HepG2 (cell line): ENCODE measurements around the gene C1orf159. TPM values are rescaled to one million over a fixed set of nuclear protein-coding genes. Genes with fewer than 3 reads are reported as not detected.
A peak's percentile ranks its signal among the peaks of the same experiment; 100 is the strongest.

Source experiments
- CEBPB ChIP-seq: IDR thresholded peaks from 2 replicates; pipeline ENCODE4 v1.6.1; 2011; ENCODE audit warnings: low read depth, low read length, improper control_type of control experiment, borderline replicate concordance
- CHD4 ChIP-seq: fragments of 200-600 bp; sonication (generic); IDR thresholded peaks from 2 replicates; pipeline ENCODE4 v1.7.0; 2017; ENCODE audit warnings: mild to moderate bottlenecking, low read length, borderline replicate concordance
- GATA4 ChIP-seq: sonication (generic); IDR thresholded peaks from 2 replicates; pipeline ENCODE4 v1.6.1; 2016; ENCODE audit warnings: antibody characterized with exemption, low read depth, borderline replicate concordance
- HES4 ChIP-seq: sonication (generic); formaldehyde crosslinking; IDR thresholded peaks from 2 replicates; pipeline ENCODE4 v1.9.0; 2021; ENCODE audit warnings: mild to moderate bottlenecking, missing genetic modification reagents, borderline replicate concordance
- HOXA3 ChIP-seq: sonication (generic); formaldehyde crosslinking; IDR thresholded peaks from 2 replicates; pipeline ENCODE4 v1.5.0; 2020; ENCODE audit warnings: missing genetic modification reagents
- KAT8 ChIP-seq: IDR thresholded peaks from 2 replicates; pipeline ENCODE4 v1.6.1; 2016; ENCODE audit warnings: missing genetic modification reagents, missing compliant biosample characterization
- KLF13 ChIP-seq: sonication (generic); formaldehyde crosslinking; IDR thresholded peaks from 2 replicates; pipeline ENCODE4 v1.4.0; 2020; ENCODE audit warnings: mild to moderate bottlenecking, missing genetic modification reagents
- RAD51 ChIP-seq: fragments of 450-650 bp; IDR thresholded peaks from 2 replicates; pipeline ENCODE4 v1.6.1; 2016; ENCODE audit warnings: borderline replicate concordance
- RFX5 ChIP-seq: IDR thresholded peaks from 2 replicates; pipeline ENCODE4 v1.6.1; 2011; ENCODE audit warnings: low read depth, low read length, improper control_type of control experiment
- SIN3A ChIP-seq: IDR thresholded peaks from 2 replicates; pipeline ENCODE4 v1.6.1; 2011; ENCODE audit warnings: low read depth, mild to moderate bottlenecking, control low read depth, low read length, borderline replicate concordance
- SOX13 ChIP-seq, 3 experiments: fragments of 450-650 bp in 1 of 3; sonication (generic) in 1 of 3; formaldehyde crosslinking in 1 of 3; IDR thresholded peaks in 2 of 3; conservative IDR thresholded peaks in 1 of 3; 2 replicates each; pipeline versions ENCODE4 v1.5.0 to v1.6.1; 2016 to 2020; ENCODE audit warnings: antibody characterized with exemption in 1 of 3, mild to moderate bottlenecking in 1 of 3, missing compliant biosample characterization in 1 of 3, missing genetic modification reagents in 1 of 3, moderate library complexity in 1 of 3
- TBX2 ChIP-seq: sonication (generic); formaldehyde crosslinking; IDR thresholded peaks from 2 replicates; pipeline ENCODE4 v1.5.0; 2020; ENCODE audit warnings: missing genetic modification reagents, mild to moderate bottlenecking, borderline replicate concordance
- U2AF1 ChIP-seq: fragments of 200-400 bp; formaldehyde crosslinking; optimal IDR thresholded peaks from 2 replicates; pipeline ENCODE3; 2017; ENCODE audit warnings: mild to moderate bottlenecking, low read depth, low read length
- ZNF207 ChIP-seq: fragments of 450-650 bp; IDR thresholded peaks from 2 replicates; pipeline ENCODE4 v1.6.1; 2016; ENCODE audit warnings: antibody characterized with exemption, borderline replicate concordance
- ZNF3 ChIP-seq: IDR thresholded peaks from 2 replicates; pipeline ENCODE4 v1.7.0; 2017; ENCODE audit warnings: inconsistent platforms
- ZNF567 ChIP-seq: sonication (generic); formaldehyde crosslinking; IDR thresholded peaks from 2 replicates; pipeline ENCODE4 v1.8.1; 2023; ENCODE audit warnings: mild to moderate bottlenecking, missing genetic modification reagents, borderline replicate concordance
- ZNF619 ChIP-seq: sonication (generic); formaldehyde crosslinking; IDR thresholded peaks from 2 replicates; pipeline ENCODE4 v1.4.0; 2020; ENCODE audit warnings: mild to moderate bottlenecking, missing genetic modification reagents
- ZNF761 ChIP-seq: sonication (generic); formaldehyde crosslinking; conservative IDR thresholded peaks from 2 replicates; pipeline ENCODE4 v1.4.0; 2020; ENCODE audit warnings: mild to moderate bottlenecking, missing genetic modification reagents
- polyA plus RNA-seq, 8 experiments: library from polyadenylated mRNA; depleted of rRNA in 3 of 8; stranded (reverse) in 7 of 8; unstranded in 1 of 8; fragments of >200 nt; fragmentation: Illumina TruSeq in 4 of 8; extraction: Trizol in 4 of 8; gene quantifications; 2 replicates each; pipeline versions ENCODE4 v1.2.1 to v1.2.3, GENCODE V29; 2011 to 2016; ENCODE audit warnings: low read depth in 4 of 8, missing spikeins in 1 of 8, mixed read lengths in 1 of 8; ENCODE audit not compliant: insufficient read depth in 1 of 8
- total RNA-seq, 5 experiments: library from RNA; depleted of rRNA; stranded (reverse); fragments of >200 nt; fragmentation: Illumina TruSeq; extraction: Trizol; gene quantifications; 2 replicates each; pipeline ENCODE4 v1.2.3, GENCODE V29; 2016; ENCODE audit warnings: low read depth in 1 of 5
- TF ChIP-seq, protein P1 (sequence below): IDR thresholded peaks from 2 replicates; pipeline ENCODE4 v1.6.1; 2016; ENCODE audit warnings: low read depth, control low read depth
- TF ChIP-seq, protein P2 (sequence below): sonication (generic); formaldehyde crosslinking; conservative IDR thresholded peaks from 2 replicates; pipeline ENCODE4 v1.5.0; 2020; ENCODE audit warnings: missing genetic modification reagents
- TF ChIP-seq, protein P3 (sequence below): IDR thresholded peaks from 2 replicates; pipeline ENCODE4 v1.6.1; 2016; ENCODE audit warnings: missing compliant biosample characterization, missing genetic modification reagents, borderline replicate concordance

Gene C1orf159
- total and polyA plus RNA-seq, 2 of the 13 experiments (the other 11 are each of a cell fraction or from before 2014, with no cell fraction given): 3.8 to 6.7 TPM

DNA sequence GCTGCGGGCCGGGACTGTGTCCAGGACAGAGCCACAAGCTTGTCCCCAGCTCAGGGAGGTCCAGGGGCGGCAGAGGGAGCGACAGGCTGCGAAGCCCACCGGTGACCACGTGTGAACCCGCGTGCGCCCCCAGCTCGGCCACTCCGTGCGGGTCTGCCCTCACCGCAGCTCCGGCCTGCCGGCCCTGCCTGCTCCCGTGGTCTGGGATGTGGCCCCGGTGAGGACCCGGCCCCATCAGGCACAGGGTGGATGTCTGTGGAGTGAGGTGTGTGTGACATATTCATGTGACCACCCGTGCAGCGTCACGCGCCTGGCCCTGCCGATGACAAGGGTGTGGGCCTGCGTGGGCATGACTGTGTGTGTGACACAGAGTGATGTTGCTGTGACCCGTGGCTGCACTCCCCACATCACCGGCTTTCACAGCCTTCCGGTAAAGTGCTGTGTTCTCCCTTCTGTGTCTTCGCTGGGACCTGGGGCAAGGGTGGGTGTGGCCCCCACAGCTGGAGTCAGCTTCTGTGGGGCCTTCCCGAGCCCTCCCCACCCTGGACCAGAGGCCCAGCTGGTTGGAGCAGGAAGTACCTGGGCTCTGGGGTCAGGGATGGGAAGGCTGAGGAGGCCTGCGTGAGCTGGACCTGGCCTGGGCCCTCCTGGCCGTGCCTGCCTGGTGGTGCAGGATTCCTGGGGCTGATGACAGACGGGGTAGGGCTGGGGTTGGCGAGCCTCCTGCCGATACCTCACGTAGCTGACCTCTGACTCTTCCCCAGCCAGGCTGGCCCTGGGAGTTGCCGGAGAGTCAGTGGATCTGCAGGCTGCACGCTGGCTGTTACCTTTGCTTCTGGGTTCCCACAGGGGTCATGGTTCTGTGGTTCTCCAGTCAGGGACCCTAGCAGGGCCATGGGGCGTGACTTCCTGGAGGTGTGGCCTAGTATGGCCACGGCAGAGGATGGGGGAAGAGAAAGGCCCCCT lies 45.9 kb downstream of the C1orf159 start (continued):
- TF ChIP-seq, protein P1, sequence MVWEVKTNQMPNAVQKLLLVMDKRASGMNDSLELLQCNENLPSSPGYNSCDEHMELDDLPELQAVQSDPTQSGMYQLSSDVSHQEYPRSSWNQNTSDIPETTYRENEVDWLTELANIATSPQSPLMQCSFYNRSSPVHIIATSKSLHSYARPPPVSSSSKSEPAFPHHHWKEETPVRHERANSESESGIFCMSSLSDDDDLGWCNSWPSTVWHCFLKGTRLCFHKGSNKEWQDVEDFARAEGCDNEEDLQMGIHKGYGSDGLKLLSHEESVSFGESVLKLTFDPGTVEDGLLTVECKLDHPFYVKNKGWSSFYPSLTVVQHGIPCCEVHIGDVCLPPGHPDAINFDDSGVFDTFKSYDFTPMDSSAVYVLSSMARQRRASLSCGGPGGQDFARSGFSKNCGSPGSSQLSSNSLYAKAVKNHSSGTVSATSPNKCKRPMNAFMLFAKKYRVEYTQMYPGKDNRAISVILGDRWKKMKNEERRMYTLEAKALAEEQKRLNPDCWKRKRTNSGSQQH (CRISPR knock-in tag): no peak
- TF ChIP-seq KLF13 (CRISPR knock-in tag) (no peak), CEBPB (no peak), HOXA3 (CRISPR knock-in tag) (peak; percentile 15; the same call in 1 of the 2 replicates), ZNF207 (no peak), SIN3A (no peak), GATA4 (no peak), CHD4 (no peak), RFX5 (no peak), ZNF619 (no peak), U2AF1 (no peak), ZNF567 (CRISPR knock-in tag) (no peak), SOX13 (IDR thresholded peaks at IDR 0.05) (no peak), SOX13 (CRISPR knock-in tag; conservative IDR thresholded peaks at IDR 0.05 in 1 of 2, IDR thresholded peaks at IDR 0.05 in 1 of 2) (no peak), KAT8 (CRISPR knock-in tag) (no peak), RAD51 (no peak), HES4 (no peak), ZNF3 (CRISPR knock-in tag) (no peak), ZNF761 (no peak), TBX2 (CRISPR knock-in tag) (no peak)
- TF ChIP-seq, protein P2, sequence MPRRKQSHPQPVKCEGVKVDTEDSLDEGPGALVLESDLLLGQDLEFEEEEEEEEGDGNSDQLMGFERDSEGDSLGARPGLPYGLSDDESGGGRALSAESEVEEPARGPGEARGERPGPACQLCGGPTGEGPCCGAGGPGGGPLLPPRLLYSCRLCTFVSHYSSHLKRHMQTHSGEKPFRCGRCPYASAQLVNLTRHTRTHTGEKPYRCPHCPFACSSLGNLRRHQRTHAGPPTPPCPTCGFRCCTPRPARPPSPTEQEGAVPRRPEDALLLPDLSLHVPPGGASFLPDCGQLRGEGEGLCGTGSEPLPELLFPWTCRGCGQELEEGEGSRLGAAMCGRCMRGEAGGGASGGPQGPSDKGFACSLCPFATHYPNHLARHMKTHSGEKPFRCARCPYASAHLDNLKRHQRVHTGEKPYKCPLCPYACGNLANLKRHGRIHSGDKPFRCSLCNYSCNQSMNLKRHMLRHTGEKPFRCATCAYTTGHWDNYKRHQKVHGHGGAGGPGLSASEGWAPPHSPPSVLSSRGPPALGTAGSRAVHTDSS (CRISPR knock-in tag): no peak
- TF ChIP-seq, protein P3, sequence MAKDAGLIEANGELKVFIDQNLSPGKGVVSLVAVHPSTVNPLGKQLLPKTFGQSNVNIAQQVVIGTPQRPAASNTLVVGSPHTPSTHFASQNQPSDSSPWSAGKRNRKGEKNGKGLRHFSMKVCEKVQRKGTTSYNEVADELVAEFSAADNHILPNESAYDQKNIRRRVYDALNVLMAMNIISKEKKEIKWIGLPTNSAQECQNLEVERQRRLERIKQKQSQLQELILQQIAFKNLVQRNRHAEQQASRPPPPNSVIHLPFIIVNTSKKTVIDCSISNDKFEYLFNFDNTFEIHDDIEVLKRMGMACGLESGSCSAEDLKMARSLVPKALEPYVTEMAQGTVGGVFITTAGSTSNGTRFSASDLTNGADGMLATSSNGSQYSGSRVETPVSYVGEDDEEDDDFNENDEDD (CRISPR knock-in tag): no peak
